ENCODE measurements around the gene MOB1B.

Gene MOB1B

GRCh38 chr4:70927502-70928137, 25.5 kb downstream of the MOB1B start:
- TF ChIP-seq ZNF274 (IDR thresholded peaks at IDR 0.05; ENCODE audit: low read depth, low read length) (no peak), YY1 (IDR thresholded peaks at IDR 0.05; ENCODE audit: insufficient read depth, insufficient read length) (no peak), SUZ12 (IDR thresholded peaks at IDR 0.05; ENCODE audit: extremely low read depth, insufficient read depth, insufficient read length) (no peak)
- H3K4me1 ChIP-seq (ENCODE audit: insufficient read depth, insufficient read length) = peaks cover 6% of the 10 kb centered on the region
- peaks cover 4% of the 10 kb centered on the region for H3K36me3 ChIP-seq (ENCODE audit: insufficient read depth, insufficient read length, low read length)
- H3K9me3 ChIP-seq (ENCODE audit: insufficient read depth, low read length) = no peaks in the 10 kb centered on the region
- no peak overlapping the region for H3K9ac ChIP-seq (ENCODE audit: insufficient read length, low read depth)
- no peak overlapping the region for H3K4me3 ChIP-seq (ENCODE audit: insufficient read length, low read depth)
- no peaks in the 10 kb centered on the region for H3K27me3 ChIP-seq (ENCODE audit: insufficient read depth, insufficient read length)
- no peak for DNase-seq (ENCODE audit: low read depth, low spot score)

DNA sequence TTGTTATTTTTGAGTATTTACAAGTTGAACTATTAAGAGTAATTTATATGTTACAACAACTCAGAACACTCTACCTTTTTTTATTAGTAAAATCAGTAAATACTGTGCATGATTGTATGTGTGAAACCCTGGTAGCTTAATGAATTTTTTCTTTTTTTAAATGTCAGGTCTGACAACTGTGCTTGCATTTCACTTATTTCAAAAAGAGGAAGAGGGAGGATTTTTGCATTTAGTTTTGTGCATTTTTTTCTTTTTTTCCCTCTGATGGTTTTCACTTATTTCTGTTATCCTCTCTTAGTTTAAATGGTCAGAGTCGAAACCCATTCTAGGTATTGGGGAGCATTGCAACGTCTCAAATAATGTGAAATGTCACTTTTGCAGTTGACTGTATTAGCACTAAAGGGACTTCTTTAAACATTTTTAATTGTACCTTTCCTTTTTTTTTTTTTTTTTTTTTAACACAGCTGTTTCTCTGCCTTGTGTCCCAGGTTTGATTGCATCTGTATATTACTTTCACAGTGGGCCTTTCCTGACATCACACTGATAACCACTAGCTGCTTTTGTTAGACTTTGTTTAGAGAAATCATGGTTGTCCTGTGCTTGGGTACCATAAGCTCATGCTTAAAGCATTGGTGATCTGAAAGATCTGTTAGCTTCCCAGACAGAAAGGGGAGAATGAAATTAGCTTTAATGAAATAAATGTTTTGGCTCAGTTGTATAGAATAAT, 28.5 kb downstream of the MOB1B start:
- H3K27me3 ChIP-seq (ENCODE audit: insufficient read depth, insufficient read length) = no peaks in the 10 kb centered on the region
- no peaks in the 10 kb centered on the region for H3K9me3 ChIP-seq (ENCODE audit: insufficient read depth, low read length)
- peaks cover 4% of the 10 kb centered on the region for H3K36me3 ChIP-seq (ENCODE audit: insufficient read depth, insufficient read length, low read length)
- TF ChIP-seq YY1 (IDR thresholded peaks at IDR 0.05; ENCODE audit: insufficient read depth, insufficient read length) (no peak), ZNF274 (IDR thresholded peaks at IDR 0.05; ENCODE audit: low read depth, low read length) (no peak), SUZ12 (IDR thresholded peaks at IDR 0.05; ENCODE audit: extremely low read depth, insufficient read depth, insufficient read length) (no peak)
- H3K4me1 ChIP-seq (ENCODE audit: insufficient read depth, insufficient read length) = peaks cover 4% of the 10 kb centered on the region
- DNase-seq (ENCODE audit: low read depth, low spot score) = no peak
- no peak overlapping the region for H3K9ac ChIP-seq (ENCODE audit: insufficient read length, low read depth)
- H3K4me3 ChIP-seq (ENCODE audit: insufficient read length, low read depth) = no peak overlapping the region

- DNase-seq (ENCODE audit: low read depth, low spot score) = no peak
- Histone ChIP-seq H3K9me3 (ENCODE audit: insufficient read depth, low read length) (no peaks in the 10 kb centered on the region), H3K36me3 (ENCODE audit: insufficient read depth, insufficient read length, low read length) (peaks cover 4% of the 10 kb centered on the region), H3K4me3 (ENCODE audit: insufficient read length, low read depth) (no peak overlapping the region), H3K9ac (ENCODE audit: insufficient read length, low read depth) (no peak overlapping the region), H3K27me3 (ENCODE audit: insufficient read depth, insufficient read length) (no peaks in the 10 kb centered on the region), H3K4me1 (ENCODE audit: insufficient read depth, insufficient read length) (peaks cover 4% of the 10 kb centered on the region)
- TF ChIP-seq SUZ12 (IDR thresholded peaks at IDR 0.05; ENCODE audit: extremely low read depth, insufficient read depth, insufficient read length) (no peak), YY1 (IDR thresholded peaks at IDR 0.05; ENCODE audit: insufficient read depth, insufficient read length) (no peak), ZNF274 (IDR thresholded peaks at IDR 0.05; ENCODE audit: low read depth, low read length) (no peak)
Observed at GRCh38 chr4:70931347-70931746, 29.2 kb downstream of the MOB1B start.

- H3K27me3 ChIP-seq (ENCODE audit: insufficient read depth, insufficient read length) = no peaks in the 10 kb centered on the region
- H3K4me3 ChIP-seq (ENCODE audit: insufficient read length, low read depth) = no peak overlapping the region
- no peaks in the 10 kb centered on the region for H3K4me1 ChIP-seq (ENCODE audit: insufficient read depth, insufficient read length)
- H3K36me3 ChIP-seq (ENCODE audit: insufficient read depth, insufficient read length, low read length) = peaks cover 4% of the 10 kb centered on the region
- H3K9me3 ChIP-seq (ENCODE audit: insufficient read depth, low read length) = no peaks in the 10 kb centered on the region
- H3K9ac ChIP-seq (ENCODE audit: insufficient read length, low read depth) = no peak overlapping the region
- no peak for TF ChIP-seq YY1 (IDR thresholded peaks at IDR 0.05; ENCODE audit: insufficient read depth, insufficient read length)
- TF ChIP-seq SUZ12 (IDR thresholded peaks at IDR 0.05; ENCODE audit: extremely low read depth, insufficient read depth, insufficient read length) = no peak
- TF ChIP-seq ZNF274 (IDR thresholded peaks at IDR 0.05; ENCODE audit: low read depth, low read length) = no peak
- no peak for DNase-seq (ENCODE audit: low read depth, low spot score)
Observed at GRCh38 chr4:70932984-70933383, 30.8 kb downstream of the MOB1B start.

DNA sequence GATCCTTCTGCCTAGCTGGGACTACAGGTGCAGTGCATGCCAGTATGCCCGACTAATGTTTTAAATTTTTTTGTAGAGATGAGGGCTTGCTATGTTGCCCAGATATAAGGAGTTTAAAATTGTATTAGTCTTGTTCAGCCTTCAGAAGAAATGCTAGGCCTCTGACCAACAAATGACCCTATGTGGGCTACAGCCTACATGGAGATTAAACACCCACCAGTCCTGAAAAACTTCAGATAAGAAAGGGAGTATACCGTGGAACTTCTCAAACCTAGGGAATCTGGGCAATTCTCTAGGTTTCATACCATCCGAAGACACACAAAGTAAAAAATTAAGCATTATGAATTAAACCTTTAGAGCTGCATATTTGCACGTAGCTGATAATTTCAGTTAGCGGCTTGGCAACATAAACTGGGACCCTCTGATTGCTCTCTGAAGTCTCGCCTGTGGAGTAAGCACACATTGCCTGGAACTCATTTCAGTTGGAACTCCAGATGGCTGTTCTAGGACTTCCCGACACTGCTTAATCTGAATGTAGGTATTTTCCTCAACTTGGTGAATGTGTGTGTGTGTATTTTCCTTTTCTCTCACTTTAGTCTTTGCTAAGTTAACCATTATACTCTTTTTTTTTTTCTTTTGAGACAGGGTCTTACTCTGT, 33.0 kb downstream of the MOB1B start:
- Histone ChIP-seq H3K9ac (ENCODE audit: insufficient read length, low read depth) (no peak overlapping the region), H3K4me3 (ENCODE audit: insufficient read length, low read depth) (no peak overlapping the region), H3K27me3 (ENCODE audit: insufficient read depth, insufficient read length) (no peaks in the 10 kb centered on the region), H3K9me3 (ENCODE audit: insufficient read depth, low read length) (no peaks in the 10 kb centered on the region), H3K4me1 (ENCODE audit: insufficient read depth, insufficient read length) (no peaks in the 10 kb centered on the region), H3K36me3 (ENCODE audit: insufficient read depth, insufficient read length, low read length) (no peaks in the 10 kb centered on the region)
- no peak for DNase-seq (ENCODE audit: low read depth, low spot score)
- TF ChIP-seq SUZ12 (IDR thresholded peaks at IDR 0.05; ENCODE audit: extremely low read depth, insufficient read depth, insufficient read length) (no peak), YY1 (IDR thresholded peaks at IDR 0.05; ENCODE audit: insufficient read depth, insufficient read length) (no peak), ZNF274 (IDR thresholded peaks at IDR 0.05; ENCODE audit: low read depth, low read length) (no peak)

DNA sequence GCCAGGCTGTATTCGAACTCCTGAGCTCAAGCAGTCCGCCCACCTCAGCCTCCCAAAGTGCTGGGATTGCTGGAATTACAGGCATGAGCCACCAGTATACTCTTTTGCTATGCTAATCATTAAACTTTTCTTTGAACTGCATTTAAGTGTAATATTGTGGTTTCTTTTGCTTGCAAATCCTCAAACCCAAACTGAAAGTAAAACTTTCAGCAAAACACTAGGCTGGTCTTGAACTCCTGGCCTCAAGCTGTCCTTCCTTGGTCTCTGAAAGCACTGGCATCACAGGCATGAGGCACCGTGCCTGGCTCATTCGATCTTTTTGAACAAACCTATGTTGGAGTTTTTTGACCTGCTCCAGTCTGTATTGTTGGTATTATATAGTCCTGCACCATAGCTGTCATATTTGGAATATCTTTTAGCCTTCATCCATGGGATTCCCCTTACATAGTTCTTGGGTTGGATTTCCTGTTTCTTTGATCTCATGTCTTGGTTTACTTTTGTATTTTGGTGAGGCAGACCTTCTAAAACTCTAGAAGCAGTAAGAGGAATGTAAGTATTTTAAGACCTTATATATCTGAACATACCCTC, 34.1 kb downstream of the MOB1B start:
- Histone ChIP-seq H3K9ac (ENCODE audit: insufficient read length, low read depth) (no peak overlapping the region), H3K36me3 (ENCODE audit: insufficient read depth, insufficient read length, low read length) (no peaks in the 10 kb centered on the region), H3K9me3 (ENCODE audit: insufficient read depth, low read length) (no peaks in the 10 kb centered on the region), H3K4me1 (ENCODE audit: insufficient read depth, insufficient read length) (no peaks in the 10 kb centered on the region), H3K4me3 (ENCODE audit: insufficient read length, low read depth) (no peak overlapping the region), H3K27me3 (ENCODE audit: insufficient read depth, insufficient read length) (no peaks in the 10 kb centered on the region)
- DNase-seq (ENCODE audit: low read depth, low spot score) = no peak
- TF ChIP-seq SUZ12 (IDR thresholded peaks at IDR 0.05; ENCODE audit: extremely low read depth, insufficient read depth, insufficient read length) (no peak), ZNF274 (IDR thresholded peaks at IDR 0.05; ENCODE audit: low read depth, low read length) (no peak), YY1 (IDR thresholded peaks at IDR 0.05; ENCODE audit: insufficient read depth, insufficient read length) (no peak)

GRCh38 chr4:70938086-70938485, 35.9 kb downstream of the MOB1B start:
- H3K4me1 ChIP-seq (ENCODE audit: insufficient read depth, insufficient read length) = no peaks in the 10 kb centered on the region
- no peaks in the 10 kb centered on the region for H3K27me3 ChIP-seq (ENCODE audit: insufficient read depth, insufficient read length)
- H3K4me3 ChIP-seq (ENCODE audit: insufficient read length, low read depth) = no peak overlapping the region
- H3K9ac ChIP-seq (ENCODE audit: insufficient read length, low read depth) = no peak overlapping the region
- DNase-seq (ENCODE audit: low read depth, low spot score) = no peak
- TF ChIP-seq SUZ12 (IDR thresholded peaks at IDR 0.05; ENCODE audit: extremely low read depth, insufficient read depth, insufficient read length) (no peak), ZNF274 (IDR thresholded peaks at IDR 0.05; ENCODE audit: low read depth, low read length) (no peak), YY1 (IDR thresholded peaks at IDR 0.05; ENCODE audit: insufficient read depth, insufficient read length) (no peak)
- H3K36me3 ChIP-seq (ENCODE audit: insufficient read depth, insufficient read length, low read length) = no peaks in the 10 kb centered on the region
- no peaks in the 10 kb centered on the region for H3K9me3 ChIP-seq (ENCODE audit: insufficient read depth, low read length)

Measured in NT2/D1 (cell line).